Measurements from ENCODE around the gene ATP2A3. TPM values are rescaled to one million over a fixed set of nuclear protein-coding genes. Genes with fewer than 3 reads are reported as not detected.

ATP2A3 gene
- total RNA-seq, 1 donor from 2014 or later = 1.5 TPM

- Histone ChIP-seq H3K4me3 (ENCODE audit: insufficient read depth, low read depth, low read length) (no peak overlapping the region), H2AFZ (ENCODE audit: low read depth, low read length) (no peak overlapping the region), H3K9ac (ENCODE audit: low read length) (no peak overlapping the region), H3K9me3 (ENCODE audit: insufficient read depth, low read depth, low read length) (peaks cover 5% of the 10 kb centered on the region), H3K4me1 (ENCODE audit: insufficient read depth, low read length) (no peaks in the 10 kb centered on the region), H3K79me2 (ENCODE audit: insufficient read depth, low read length) (no peaks in the 10 kb centered on the region), H3K36me3 (ENCODE audit: insufficient read depth, low read length) (no peaks in the 10 kb centered on the region), H3K27ac (ENCODE audit: low read depth, low read length) (no peak overlapping the region), H3K4me2 (ENCODE audit: low read length) (no peak overlapping the region), H3K27me3 (ENCODE audit: insufficient read depth, low read length) (no peaks in the 10 kb centered on the region), H4K20me1 (ENCODE audit: insufficient read depth, low read length) (no peaks in the 10 kb centered on the region)
- H3K4me1 Mint-ChIP-seq (ENCODE audit: low read depth, unreplicated experiment) = no peaks in the 10 kb centered on the region
- H3K9me3 Mint-ChIP-seq (ENCODE audit: unreplicated experiment) = peaks cover 24% of the 10 kb centered on the region
- peaks cover 6% of the 10 kb centered on the region for H3K36me3 Mint-ChIP-seq (ENCODE audit: low read depth, unreplicated experiment)
- no peak overlapping the region for H3K4me3 Mint-ChIP-seq (ENCODE audit: unreplicated experiment)
- TF ChIP-seq EZH2 (IDR thresholded peaks at IDR 0.05; ENCODE audit: insufficient read depth, low read length) (no peak), CTCF (IDR thresholded peaks at IDR 0.05; ENCODE audit: insufficient read depth, low read depth, low read length) (no peak)
- DNase-seq (ENCODE audit: low read depth) = no peak
- H3K27me3 Mint-ChIP-seq (ENCODE audit: low read depth, unreplicated experiment) = peaks cover 21% of the 10 kb centered on the region
- no peak for FAIRE-seq
- no peak overlapping the region for H3K27ac Mint-ChIP-seq (ENCODE audit: unreplicated experiment)
Measured at GRCh38 chr17:3976675-3977171, 12.5 kb upstream of the ATP2A3 start.

GRCh38 chr17:3974980-3975379 is 10.7 kb upstream of the ATP2A3 start:
- Histone ChIP-seq H3K27ac (ENCODE audit: low read depth, low read length) (no peak overlapping the region), H3K27me3 (ENCODE audit: insufficient read depth, low read length) (peaks cover 8% of the 10 kb centered on the region), H3K79me2 (ENCODE audit: insufficient read depth, low read length) (no peaks in the 10 kb centered on the region), H3K4me3 (ENCODE audit: insufficient read depth, low read depth, low read length) (no peak overlapping the region), H2AFZ (ENCODE audit: low read depth, low read length) (no peak overlapping the region), H3K4me1 (ENCODE audit: insufficient read depth, low read length) (no peaks in the 10 kb centered on the region), H3K36me3 (ENCODE audit: insufficient read depth, low read length) (no peaks in the 10 kb centered on the region), H3K4me2 (ENCODE audit: low read length) (no peak overlapping the region), H4K20me1 (ENCODE audit: insufficient read depth, low read length) (no peaks in the 10 kb centered on the region), H3K9ac (ENCODE audit: low read length) (no peak overlapping the region), H3K9me3 (ENCODE audit: insufficient read depth, low read depth, low read length) (peaks cover 5% of the 10 kb centered on the region)
- DNase-seq (ENCODE audit: low read depth) (no peak), FAIRE-seq (no peak)
- Mint-ChIP-seq H3K36me3 (ENCODE audit: low read depth, unreplicated experiment) (peaks cover 6% of the 10 kb centered on the region), H3K27ac (ENCODE audit: unreplicated experiment) (no peak overlapping the region), H3K27me3 (ENCODE audit: low read depth, unreplicated experiment) (peaks cover 24% of the 10 kb centered on the region), H3K9me3 (ENCODE audit: unreplicated experiment) (peaks cover 23% of the 10 kb centered on the region), H3K4me1 (ENCODE audit: low read depth, unreplicated experiment) (no peaks in the 10 kb centered on the region), H3K4me3 (ENCODE audit: unreplicated experiment) (no peak overlapping the region)
- no peak for TF ChIP-seq EZH2 (IDR thresholded peaks at IDR 0.05; ENCODE audit: insufficient read depth, low read length)
- TF ChIP-seq CTCF (IDR thresholded peaks at IDR 0.05; ENCODE audit: insufficient read depth, low read depth, low read length) = no peak

GRCh38 chr17:3974138-3974687 is 10.0 kb upstream of the ATP2A3 start:
- peaks cover 24% of the 10 kb centered on the region for H3K27me3 Mint-ChIP-seq (ENCODE audit: low read depth, unreplicated experiment)
- no peaks in the 10 kb centered on the region for H3K4me1 Mint-ChIP-seq (ENCODE audit: low read depth, unreplicated experiment)
- TF ChIP-seq CTCF (IDR thresholded peaks at IDR 0.05; ENCODE audit: insufficient read depth, low read depth, low read length) (no peak), EZH2 (IDR thresholded peaks at IDR 0.05; ENCODE audit: insufficient read depth, low read length) (no peak)
- no peak overlapping the region for H3K27ac Mint-ChIP-seq (ENCODE audit: unreplicated experiment)
- no peaks in the 10 kb centered on the region for H4K20me1 ChIP-seq (ENCODE audit: insufficient read depth, low read length)
- no peak overlapping the region for H3K4me3 Mint-ChIP-seq (ENCODE audit: unreplicated experiment)
- peaks cover 5% of the 10 kb centered on the region for H3K9me3 ChIP-seq (ENCODE audit: insufficient read depth, low read depth, low read length)
- no peaks in the 10 kb centered on the region for H3K4me1 ChIP-seq (ENCODE audit: insufficient read depth, low read length)
- H3K36me3 Mint-ChIP-seq (ENCODE audit: low read depth, unreplicated experiment) = peaks cover 6% of the 10 kb centered on the region
- H3K36me3 ChIP-seq (ENCODE audit: insufficient read depth, low read length) = no peaks in the 10 kb centered on the region
- no peak overlapping the region for H3K27ac ChIP-seq (ENCODE audit: low read depth, low read length)
- no peak overlapping the region for H3K4me3 ChIP-seq (ENCODE audit: insufficient read depth, low read depth, low read length)
- no peak for FAIRE-seq
- peaks cover 8% of the 10 kb centered on the region for H3K27me3 ChIP-seq (ENCODE audit: insufficient read depth, low read length)
- no peak overlapping the region for H3K4me2 ChIP-seq (ENCODE audit: low read length)
- no peaks in the 10 kb centered on the region for H3K79me2 ChIP-seq (ENCODE audit: insufficient read depth, low read length)
- DNase-seq (ENCODE audit: low read depth) = no peak
- no peak overlapping the region for H2AFZ ChIP-seq (ENCODE audit: low read depth, low read length)
- H3K9ac ChIP-seq (ENCODE audit: low read length) = no peak overlapping the region
- H3K9me3 Mint-ChIP-seq (ENCODE audit: unreplicated experiment) = peaks cover 21% of the 10 kb centered on the region

Measured in astrocyte (in vitro differentiated cells and primary cell).